Activated CD4-positive, alpha-beta T cell treated with anti-CD3 and anti-CD28 coated beads, Interleukin-2, amount 50 U/mL, for 48 hours (primary cell): Measurements from ENCODE around the gene FAAP100.
A peak's percentile ranks its signal among the peaks of the same experiment; 100 is the strongest.
"Not testable (repeated sequence)": the region's sequence is repeated elsewhere in the genome, so short reads cannot be mapped to it uniquely, and the experiment has no call there.

ENCODE experiments used
- DNase-seq, 2 experiments: peaks; one replicate each; pipeline ENCODE4 v3.0.0-alpha.2; 2020

FAAP100 gene

DNA sequence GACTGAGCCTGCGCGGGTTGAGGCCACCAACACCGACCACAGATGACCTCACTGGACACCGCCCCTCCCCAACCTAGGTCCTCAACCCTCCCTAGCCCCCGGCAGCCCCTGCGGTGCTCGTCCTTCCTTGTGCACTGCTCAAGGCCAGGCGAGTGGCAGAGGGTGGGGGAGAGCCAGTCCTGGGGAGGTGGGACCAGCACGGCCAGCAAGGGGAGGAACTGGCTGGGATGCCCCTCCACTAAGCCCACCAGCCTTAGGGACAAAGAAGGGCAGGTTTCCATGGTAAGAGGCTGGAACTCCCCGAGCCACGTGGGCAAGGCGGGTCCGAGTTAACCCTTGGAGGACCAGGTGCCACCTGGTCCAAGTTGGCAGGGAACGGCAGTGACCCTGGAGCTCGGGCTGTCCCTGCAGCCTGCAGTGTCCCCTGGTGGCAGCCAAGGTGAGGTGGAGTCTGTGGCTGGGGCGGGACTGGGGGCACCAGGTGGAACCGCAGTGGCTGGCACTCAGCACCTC lies 14.8 kb downstream of the FAAP100 start:
- peak; percentile 37 for DNase-seq

DNA sequence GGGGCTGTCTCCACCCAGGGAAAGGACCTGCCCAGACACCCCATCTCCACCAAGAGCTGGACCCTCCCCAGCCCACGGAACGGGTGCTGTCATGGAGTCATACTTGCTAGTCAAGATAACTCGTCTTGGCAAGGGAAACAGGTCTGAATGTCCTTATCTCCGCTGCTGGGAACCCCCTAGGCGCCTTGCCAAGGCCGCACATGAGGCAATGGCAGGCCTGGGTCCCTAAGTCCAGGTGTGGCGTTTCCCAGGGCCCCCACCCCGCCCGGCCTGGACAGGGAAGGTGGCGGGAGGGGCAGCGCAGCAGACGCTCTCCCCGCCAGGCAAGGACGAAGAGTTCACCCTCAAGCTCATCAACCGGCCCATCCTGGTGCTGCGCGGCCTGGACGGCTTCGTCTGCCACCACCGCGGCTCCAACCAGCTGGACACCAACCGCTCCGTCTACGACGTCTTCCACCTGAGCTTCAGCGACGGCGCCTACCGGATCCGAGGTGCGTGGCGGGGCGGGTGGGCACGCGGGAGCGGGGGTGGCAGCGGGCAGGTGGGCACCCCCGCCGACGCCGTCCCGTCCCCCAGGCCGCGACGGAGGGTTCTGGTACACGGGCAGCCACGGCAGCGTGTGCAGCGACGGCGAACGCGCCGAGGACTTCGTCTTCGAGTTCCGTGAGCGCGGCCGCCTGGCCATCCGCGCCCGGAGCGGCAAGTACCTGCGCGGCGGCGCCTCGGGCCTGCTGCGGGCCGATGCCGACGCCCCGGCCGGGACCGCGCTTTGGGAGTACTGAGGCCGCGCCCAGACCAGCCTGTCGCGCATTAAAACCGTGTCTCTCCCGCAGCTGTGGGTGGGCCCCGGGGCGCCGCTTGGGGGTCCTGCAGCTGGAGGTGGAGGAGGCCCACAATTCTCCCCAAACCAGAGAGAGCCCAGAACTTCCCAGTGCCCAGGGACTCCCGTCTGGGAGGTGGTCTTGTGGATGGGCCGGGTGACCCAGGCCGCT lies 15.6 kb downstream of the FAAP100 start:
- no peak for DNase-seq

DNA sequence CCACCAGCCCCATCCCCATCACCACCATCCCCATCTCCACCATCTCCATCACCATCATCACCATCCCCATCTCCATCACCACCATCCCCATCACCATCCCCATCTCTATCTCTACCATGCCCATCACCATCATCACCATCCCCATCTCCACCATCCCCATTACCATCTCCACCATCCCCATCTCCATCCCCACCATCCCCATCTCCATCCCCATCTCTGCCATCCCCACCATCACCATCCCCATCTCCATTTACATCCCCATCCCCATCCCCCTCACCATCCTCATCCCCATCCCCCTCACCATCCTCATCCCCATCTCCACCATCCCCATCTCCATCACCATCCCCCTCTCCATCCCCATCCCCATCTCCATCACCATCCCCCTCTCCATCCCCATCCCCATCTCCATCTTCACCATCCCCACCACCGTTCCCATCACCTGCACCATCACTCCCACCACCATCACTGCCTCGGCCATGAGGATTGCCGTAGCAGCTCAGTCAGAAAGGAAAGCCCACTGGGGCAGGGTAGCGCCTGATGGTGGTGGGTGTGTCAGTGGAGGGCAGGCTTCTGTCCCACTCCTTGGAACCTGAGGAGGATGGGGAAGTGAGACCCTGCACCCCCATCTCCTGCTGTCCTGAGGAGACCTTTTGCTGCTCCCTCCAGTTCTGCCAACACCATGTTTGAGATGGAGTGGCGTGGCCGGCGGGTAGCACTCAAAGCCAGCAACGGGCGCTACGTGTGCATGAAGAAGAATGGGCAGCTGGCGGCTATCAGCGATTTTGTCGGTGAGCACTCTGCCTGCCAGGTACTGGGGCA lies 16.5 kb downstream of the FAAP100 start:
- no peak for DNase-seq

DNA sequence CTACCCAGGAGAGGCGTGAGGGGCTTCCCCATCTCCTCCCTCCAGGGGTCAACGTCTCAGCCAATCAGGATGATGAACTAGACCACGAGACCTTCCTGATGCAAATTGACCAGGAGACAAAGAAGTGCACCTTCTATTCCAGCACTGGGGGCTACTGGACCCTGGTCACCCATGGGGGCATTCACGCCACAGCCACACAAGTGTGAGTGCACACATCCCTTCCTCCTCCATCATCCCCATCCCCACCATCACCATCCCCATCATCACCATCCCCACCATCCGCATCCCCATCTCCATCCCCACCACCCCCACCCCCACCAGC lies 17.2 kb downstream of the FAAP100 start:
- DNase-seq: no peak

GRCh38 chr17:81534157-81535006 lies 17.8 kb downstream of the FAAP100 start:
- DNase-seq: no peak

GRCh38 chr17:81533339-81534141 lies 18.6 kb downstream of the FAAP100 start:
- DNase-seq: no peak

GRCh38 chr17:81532490-81533287 lies 19.5 kb downstream of the FAAP100 start:
- no peak for DNase-seq

DNA sequence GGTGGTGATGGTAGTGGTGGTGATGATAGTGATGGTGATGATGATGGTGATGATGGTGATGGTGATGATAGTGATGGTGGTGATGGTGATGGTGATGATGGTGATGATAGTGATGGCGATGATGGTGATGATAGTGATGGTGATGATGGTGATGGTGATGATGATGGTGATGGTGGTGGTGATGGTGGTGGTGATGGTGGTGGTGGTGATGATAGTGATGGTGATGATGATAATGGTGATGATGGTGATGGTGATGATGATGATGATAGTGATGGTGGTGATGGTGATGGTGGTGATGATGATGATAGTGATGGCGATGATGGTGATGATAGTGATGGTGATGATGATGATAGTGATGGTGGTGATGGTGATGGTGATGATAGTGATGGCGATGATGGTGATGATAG lies 20.2 kb downstream of the FAAP100 start:
- not testable (repeated sequence) for DNase-seq

DNA sequence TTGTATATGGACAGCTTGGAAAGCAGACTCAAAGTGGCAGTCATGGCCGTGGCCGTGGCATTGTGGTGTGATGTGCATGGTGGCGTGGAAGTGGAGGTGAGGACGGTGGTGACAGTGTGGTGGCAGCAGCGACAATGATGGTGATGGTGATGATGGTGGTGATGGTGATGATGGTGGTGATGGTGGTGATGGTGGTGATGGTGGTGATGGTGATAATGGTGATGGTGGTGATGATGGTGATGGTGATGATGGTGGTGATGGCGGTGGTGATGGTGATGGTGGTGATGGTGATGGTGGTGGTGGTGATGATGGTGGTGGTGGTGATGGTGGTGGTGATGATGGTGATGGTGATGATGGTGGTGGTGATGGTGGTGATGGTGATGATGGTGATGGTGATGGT lies 21.1 kb downstream of the FAAP100 start:
- not testable (repeated sequence) for DNase-seq

DNA sequence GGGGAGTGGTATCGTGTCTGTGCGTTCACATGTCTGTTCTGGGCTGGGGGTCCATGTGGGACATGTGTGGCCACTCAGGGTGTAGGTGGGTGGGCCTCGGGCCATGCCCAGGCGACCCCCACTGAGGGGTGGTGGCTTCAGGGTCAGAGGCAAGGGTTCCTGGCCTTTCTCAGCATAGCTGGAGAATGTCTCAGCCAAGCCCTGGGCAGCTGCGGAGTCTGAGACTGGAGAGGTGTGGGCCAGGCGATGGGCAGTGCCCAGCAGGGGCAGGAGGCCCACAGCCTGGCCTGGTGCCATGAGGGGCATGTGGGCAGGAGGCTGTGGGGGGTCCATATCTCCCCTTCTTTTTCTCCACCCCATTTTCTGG lies 22.7 kb downstream of the FAAP100 start:
- DNase-seq: no peak

DNA sequence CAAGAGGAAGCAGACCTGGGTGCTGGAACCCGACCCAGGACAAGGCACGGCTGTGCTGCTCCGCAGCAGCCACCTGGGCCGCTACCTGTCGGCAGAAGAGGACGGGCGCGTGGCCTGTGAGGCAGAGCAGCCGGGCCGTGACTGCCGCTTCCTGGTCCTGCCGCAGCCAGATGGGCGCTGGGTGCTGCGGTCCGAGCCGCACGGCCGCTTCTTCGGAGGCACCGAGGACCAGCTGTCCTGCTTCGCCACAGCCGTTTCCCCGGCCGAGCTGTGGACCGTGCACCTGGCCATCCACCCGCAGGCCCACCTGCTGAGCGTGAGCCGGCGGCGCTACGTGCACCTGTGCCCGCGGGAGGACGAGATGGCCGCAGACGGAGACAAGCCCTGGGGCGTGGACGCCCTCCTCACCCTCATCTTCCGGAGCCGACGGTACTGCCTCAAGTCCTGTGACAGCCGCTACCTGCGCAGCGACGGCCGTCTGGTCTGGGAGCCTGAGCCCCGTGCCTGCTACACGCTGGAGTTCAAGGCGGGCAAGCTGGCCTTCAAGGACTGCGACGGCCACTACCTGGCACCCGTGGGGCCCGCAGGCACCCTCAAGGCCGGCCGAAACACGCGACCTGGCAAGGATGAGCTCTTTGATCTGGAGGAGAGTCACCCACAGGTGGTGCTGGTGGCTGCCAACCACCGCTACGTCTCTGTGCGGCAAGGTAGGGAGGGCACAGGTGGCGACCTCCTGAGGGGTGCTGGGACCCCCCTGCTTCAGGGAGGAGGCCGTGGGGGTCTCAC lies 23.3 kb downstream of the FAAP100 start:
- no peak for DNase-seq

GRCh38 chr17:81528384-81528650 lies 23.8 kb downstream of the FAAP100 start:
- no peak for DNase-seq

DNA sequence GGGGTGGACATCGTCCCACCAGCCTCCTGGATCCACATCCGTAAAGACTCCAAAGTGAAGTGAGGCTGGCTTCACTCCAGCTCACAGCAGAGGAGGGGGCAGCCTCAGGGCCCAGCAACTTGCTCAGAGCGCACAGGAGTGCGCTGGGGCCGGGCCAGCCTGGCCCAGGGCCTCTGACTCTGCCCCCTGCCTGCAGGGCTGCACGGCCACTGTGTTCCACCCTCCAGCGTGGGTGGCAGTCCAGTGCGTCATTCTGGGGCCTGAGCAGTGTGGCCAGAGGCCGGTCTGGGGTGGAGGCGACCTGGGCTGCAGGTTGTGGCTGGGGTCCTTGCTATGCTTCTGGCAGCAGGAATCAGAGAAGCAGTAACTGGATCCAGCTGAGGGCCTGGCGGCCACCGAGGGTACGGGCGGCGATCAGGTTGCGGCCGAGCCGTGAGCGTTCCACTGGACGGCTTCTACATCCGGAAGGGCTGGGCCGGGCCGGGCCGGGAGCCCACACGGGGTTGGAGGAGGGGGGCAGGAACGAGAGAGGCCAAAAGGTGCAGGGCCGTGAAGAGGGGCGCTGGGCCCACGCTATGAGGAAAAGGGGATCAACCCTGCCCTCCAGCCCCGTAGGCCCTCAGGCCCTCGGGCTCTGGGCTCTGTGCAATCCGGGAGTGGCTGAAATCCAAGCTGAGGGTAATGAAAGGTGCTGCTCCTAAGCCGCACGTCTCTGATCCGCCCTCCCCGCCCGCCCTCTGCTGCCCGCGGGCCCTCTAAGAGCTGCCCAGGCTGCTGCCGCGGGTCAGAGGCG lies 24.4 kb downstream of the FAAP100 start, which contains the start of gene FSCN2:
Gene FSCN2, plus strand, starts transcription at position 787 of the 793 bp plus-strand sequence. CDS start 155 bp downstream, outside the sequence.
- DNase-seq: no peak

DNA sequence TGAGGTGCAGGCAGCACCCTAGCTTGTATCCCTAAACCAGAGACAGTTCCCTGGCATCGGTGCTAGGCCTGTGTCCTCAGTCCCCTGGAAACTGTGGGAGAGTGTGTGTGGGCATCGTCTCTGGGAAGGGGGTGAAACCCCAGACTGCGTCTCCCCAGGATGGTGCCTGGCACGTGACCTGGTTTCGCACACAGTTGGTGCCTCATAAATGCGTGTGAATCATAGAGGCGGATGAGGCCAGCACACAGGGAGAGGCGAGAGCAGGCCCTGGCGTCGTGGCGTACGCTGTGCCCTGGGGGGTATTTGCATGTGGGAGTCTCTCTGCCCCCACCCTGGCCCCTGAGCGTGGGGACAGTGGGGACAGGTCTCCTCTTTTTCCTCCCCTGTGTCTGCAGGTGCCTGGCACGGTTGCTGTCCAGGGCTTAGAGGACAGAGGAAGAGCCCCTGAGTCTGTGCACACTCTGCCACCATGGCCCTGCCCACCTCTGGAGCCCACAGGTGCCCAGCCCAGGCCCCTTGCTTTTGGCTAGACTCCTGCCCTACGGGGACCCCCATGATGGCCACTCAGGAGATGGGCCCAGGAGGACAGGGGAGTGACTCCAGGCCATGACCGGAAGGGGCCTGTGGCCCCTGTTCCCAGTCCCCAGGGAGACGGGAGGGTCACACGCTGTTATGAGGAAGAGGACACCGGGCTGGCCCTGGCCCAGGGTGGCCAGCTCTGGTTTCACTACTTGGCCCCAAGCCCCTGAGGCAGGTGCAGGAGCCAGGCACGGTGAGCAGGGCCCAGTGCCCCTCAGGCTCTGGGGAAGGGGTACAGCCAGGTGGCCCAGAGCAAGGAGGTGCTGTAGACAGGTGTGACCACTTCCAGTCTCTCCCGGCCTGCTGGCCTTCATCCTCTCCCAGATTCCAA lies 25.2 kb downstream of the FAAP100 start:
- no peak for DNase-seq

- no peak for DNase-seq
Observed at GRCh38 chr17:81524865-81525159, 27.3 kb downstream of the FAAP100 start.

GRCh38 chr17:81524039-81524864 lies 27.9 kb downstream of the FAAP100 start:
- no peak for DNase-seq

- DNase-seq: no peak
Observed at GRCh38 chr17:81523402-81524038, 28.6 kb downstream of the FAAP100 start.
